ENCODE measurements around the gene HCK. TPM values are rescaled to one million over a fixed set of nuclear protein-coding genes. Genes with fewer than 3 reads are reported as not detected.

The HCK gene
- total and polyA plus RNA-seq, 5 experiments from 2014 or later: 0.24 to 0.86 (median 0.53) TPM; not detected in 1

DNA sequence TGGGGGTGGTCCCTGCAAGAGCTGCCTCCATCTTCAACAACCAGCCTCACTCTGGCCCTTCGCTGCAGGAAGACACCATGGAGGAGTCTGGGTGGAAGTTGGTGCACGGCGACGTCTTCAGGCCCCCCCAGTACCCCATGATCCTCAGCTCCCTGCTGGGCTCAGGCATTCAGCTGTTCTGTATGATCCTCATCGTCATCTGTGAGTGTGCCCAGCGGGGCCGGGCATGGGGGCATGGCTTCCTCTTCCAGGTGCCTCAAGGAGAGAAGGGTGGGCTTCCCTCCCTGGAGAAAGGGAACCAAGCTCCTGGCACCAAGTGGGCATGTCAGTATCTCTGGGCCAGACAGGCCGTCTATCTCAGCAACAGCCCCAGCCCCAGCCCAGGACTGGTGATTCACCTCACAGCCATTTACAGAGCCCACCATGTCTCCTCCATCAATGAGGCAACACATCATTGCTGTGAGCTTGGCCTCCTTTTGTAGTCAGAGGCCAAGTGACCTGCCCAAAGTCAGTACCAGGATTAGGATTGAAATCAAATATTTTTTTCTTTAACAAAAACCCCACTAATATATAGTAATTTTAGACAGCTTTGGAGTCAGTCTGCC is 97.6 kb downstream of the HCK start:
- no peaks in the 10 kb centered on the region for H3K27me3 Mint-ChIP-seq
- no peaks in the 10 kb centered on the region for H3K9me3 Mint-ChIP-seq
- DNase-seq (no peak), ATAC-seq (no peak)
- peaks cover 0 to 5% (median under 1%) of the 10 kb centered on the region in 4 donors for H3K4me1 Mint-ChIP-seq
- no peak overlapping the region for H3K4me3 Mint-ChIP-seq
- POLR2A ChIA-PET: no interaction called here
- H3K36me3 Mint-ChIP-seq: peaks cover 0 to 91% (median 26%) of the 10 kb centered on the region in 3 donors
- no peak overlapping the region for H3K27ac Mint-ChIP-seq

DNA sequence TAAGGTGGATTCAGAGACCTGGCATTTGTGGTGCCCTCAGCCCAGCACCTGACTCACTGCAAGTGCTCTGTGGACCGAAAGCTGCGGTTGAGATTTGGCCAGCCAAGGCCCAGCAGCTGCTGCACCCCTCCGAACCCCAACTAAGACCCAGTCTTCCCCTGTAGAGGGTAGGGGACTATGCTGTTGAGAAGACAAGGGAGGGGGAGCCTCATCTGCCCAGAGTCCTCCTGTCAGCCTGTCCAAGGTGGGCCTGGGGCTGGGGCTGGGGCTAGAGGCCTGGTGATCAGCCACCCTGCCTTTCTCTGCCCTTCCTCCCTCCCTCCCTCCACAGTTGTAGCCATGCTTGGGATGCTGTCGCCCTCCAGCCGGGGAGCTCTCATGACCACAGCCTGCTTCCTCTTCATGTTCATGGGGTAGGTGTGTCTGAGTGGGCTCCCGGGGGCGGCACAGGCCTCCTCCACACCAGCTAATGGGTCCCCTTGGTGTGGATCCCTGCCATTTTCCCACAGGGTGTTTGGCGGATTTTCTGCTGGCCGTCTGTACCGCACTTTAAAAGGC is 98.3 kb downstream of the HCK start:
- Mint-ChIP-seq H3K4me3 (no peak overlapping the region), H3K36me3 (peaks cover 0 to 91% (median 21%) of the 10 kb centered on the region in 3 donors), H3K27ac (peak overlapping the region in 1 of 10 donors; percentile 53), H3K9me3 (no peaks in the 10 kb centered on the region), H3K4me1 (peaks cover 0 to 9% (median 5%) of the 10 kb centered on the region in 4 donors), H3K27me3 (no peaks in the 10 kb centered on the region)
- POLR2A ChIA-PET: interaction anchor here (0.6 kb wide), 1 partner anchor 34 kb away, joined by 4 read pairs; no protein-coding TSS in a partner anchor
- DNase-seq: no peak
- ATAC-seq: no peak

Other genes starting within 250 kb of the HCK start
- gene MYLK2, start 232.9 kb upstream of the HCK start, total RNA-seq: not detected
- gene MYLK2, start 232.9 kb upstream of the HCK start, polyA plus RNA-seq: not detected
- gene FOXS1, start 206.6 kb upstream of the HCK start, total RNA-seq: not detected
- gene FOXS1, start 206.6 kb upstream of the HCK start, polyA plus RNA-seq: not detected
- not detected for gene DUSP15, start 181.7 kb upstream of the HCK start, total RNA-seq
- gene DUSP15, start 181.7 kb upstream of the HCK start, polyA plus RNA-seq: not detected
- gene TTLL9, start 181.6 kb upstream of the HCK start, total RNA-seq: not detected
- not detected for gene TTLL9, start 181.6 kb upstream of the HCK start, polyA plus RNA-seq
- gene PDRG1, start 100.2 kb upstream of the HCK start, total RNA-seq: 10 to 100 TPM; 11.2 to 11.5 TPM
- gene PDRG1, start 100.2 kb upstream of the HCK start, polyA plus RNA-seq: 10 to 100 TPM; 13.5 to 23.6 (median 13.8) TPM
- not detected for gene XKR7, start 84.1 kb upstream of the HCK start, total RNA-seq
- gene XKR7, start 84.1 kb upstream of the HCK start, polyA plus RNA-seq: not detected
- not detected for gene CCM2L, start 41.8 kb upstream of the HCK start, total RNA-seq
- gene CCM2L, start 41.8 kb upstream of the HCK start, polyA plus RNA-seq: not detected
- 10 to 100 TPM; 42.6 to 44.3 TPM for gene TM9SF4, start 57.5 kb downstream of the HCK start, total RNA-seq
- gene TM9SF4, start 57.5 kb downstream of the HCK start, polyA plus RNA-seq: 10 to 100 TPM; 31.5 to 43.4 (median 33.3) TPM
- 10 to 100 TPM; 12.9 to 14.5 TPM for gene PLAGL2, start 155.5 kb downstream of the HCK start, total RNA-seq
- gene PLAGL2, start 155.5 kb downstream of the HCK start, polyA plus RNA-seq: 1 to 10 TPM; 1.2 to 4.2 (median 2.5) TPM
- gene POFUT1, start 155.6 kb downstream of the HCK start, total RNA-seq: 10 to 100 TPM; 15.4 to 21.8 TPM
- 10 to 100 TPM; 10.7 to 15.0 (median 12.2) TPM for gene POFUT1, start 155.6 kb downstream of the HCK start, polyA plus RNA-seq
- gene KIF3B, start 225.4 kb downstream of the HCK start, total RNA-seq: 10 to 100 TPM in 1 of 2 experiments, 1 to 10 TPM in 1; 9.5 to 11.4 TPM
- gene KIF3B, start 225.4 kb downstream of the HCK start, polyA plus RNA-seq: 1 to 10 TPM; 2.2 to 3.2 (median 2.2) TPM